Measurements from ENCODE around the gene CNMD. TPM values are rescaled to one million over a fixed set of nuclear protein-coding genes. Genes with fewer than 3 reads are reported as not detected.

Gene CNMD
- total RNA-seq, 1 donor from 2014 or later = 0.46 TPM

GRCh38 chr13:52760077-52760476 is 20.5 kb upstream of the CNMD start:
- no peak for TF ChIP-seq CTCF (IDR thresholded peaks at IDR 0.05; ENCODE audit: insufficient read depth, low read length, poor library complexity, severe bottlenecking)
- no peak overlapping the region for H3K4me3 ChIP-seq (ENCODE audit: low read depth, low read length)
- no peaks in the 10 kb centered on the region for H3K36me3 ChIP-seq (ENCODE audit: control insufficient read depth, insufficient read depth, low read length)
- H3K27me3 ChIP-seq (ENCODE audit: control insufficient read depth, insufficient read depth, low read length) = no peaks in the 10 kb centered on the region
- DNase-seq (ENCODE audit: low read depth) = no peak

DNA sequence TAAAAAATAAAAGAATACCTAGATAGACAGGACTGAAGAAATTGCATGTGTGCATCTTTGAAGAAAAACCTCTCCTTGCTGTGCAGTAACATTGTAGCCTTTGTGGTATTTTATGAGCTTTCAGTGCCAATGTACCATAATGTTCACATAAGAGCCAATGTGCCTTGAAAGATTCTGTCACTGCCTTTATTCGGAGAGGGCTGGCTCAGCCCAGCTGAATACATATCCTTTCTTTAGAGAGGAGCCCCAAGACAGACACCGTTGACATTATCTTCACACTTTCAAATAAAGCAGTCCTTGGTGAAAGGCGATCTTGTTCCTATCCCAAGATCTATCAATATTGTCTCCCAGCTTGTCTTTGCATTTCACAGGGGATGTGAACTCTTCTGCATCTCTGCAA is 18.5 kb upstream of the CNMD start:
- no peak for DNase-seq (ENCODE audit: low read depth)
- H3K36me3 ChIP-seq (ENCODE audit: control insufficient read depth, insufficient read depth, low read length) = no peaks in the 10 kb centered on the region
- no peak for TF ChIP-seq CTCF (IDR thresholded peaks at IDR 0.05; ENCODE audit: insufficient read depth, low read length, poor library complexity, severe bottlenecking)
- no peaks in the 10 kb centered on the region for H3K27me3 ChIP-seq (ENCODE audit: control insufficient read depth, insufficient read depth, low read length)
- no peak overlapping the region for H3K4me3 ChIP-seq (ENCODE audit: low read depth, low read length)

DNA sequence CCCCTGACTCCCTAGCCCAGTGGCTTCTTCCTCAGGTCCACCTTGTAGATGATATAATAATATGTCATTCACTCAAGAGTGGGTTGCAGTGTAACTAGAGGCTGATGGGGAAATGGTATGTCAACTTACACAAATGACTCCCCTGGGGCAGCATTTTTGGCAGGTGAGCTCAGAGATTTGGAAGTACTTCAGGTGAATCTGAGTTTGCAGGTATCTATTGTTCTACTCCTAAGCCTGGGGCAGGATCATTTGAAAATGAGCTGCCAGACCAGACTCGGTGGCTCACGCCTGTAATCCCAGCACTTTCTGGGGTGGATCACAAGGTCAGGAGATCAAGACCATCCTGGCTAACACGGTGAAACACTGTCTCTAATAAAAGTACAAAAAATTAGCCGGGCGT is 11.6 kb upstream of the CNMD start:
- DNase-seq (ENCODE audit: low read depth) = no peak
- H3K36me3 ChIP-seq (ENCODE audit: control insufficient read depth, insufficient read depth, low read length) = no peaks in the 10 kb centered on the region
- no peaks in the 10 kb centered on the region for H3K27me3 ChIP-seq (ENCODE audit: control insufficient read depth, insufficient read depth, low read length)
- TF ChIP-seq CTCF (IDR thresholded peaks at IDR 0.05; ENCODE audit: insufficient read depth, low read length, poor library complexity, severe bottlenecking) = no peak
- no peak overlapping the region for H3K4me3 ChIP-seq (ENCODE audit: low read depth, low read length)

- no peak overlapping the region for H3K4me3 ChIP-seq (ENCODE audit: low read depth, low read length)
- no peaks in the 10 kb centered on the region for H3K27me3 ChIP-seq (ENCODE audit: control insufficient read depth, insufficient read depth, low read length)
- DNase-seq (ENCODE audit: low read depth) = no peak
- no peak for TF ChIP-seq CTCF (IDR thresholded peaks at IDR 0.05; ENCODE audit: insufficient read depth, low read length, poor library complexity, severe bottlenecking)
- no peaks in the 10 kb centered on the region for H3K36me3 ChIP-seq (ENCODE audit: control insufficient read depth, insufficient read depth, low read length)
Measured at GRCh38 chr13:52750713-52751112, 11.1 kb upstream of the CNMD start.

- no peak for TF ChIP-seq CTCF (IDR thresholded peaks at IDR 0.05; ENCODE audit: insufficient read depth, low read length, poor library complexity, severe bottlenecking)
- DNase-seq (ENCODE audit: low read depth) = no peak
- H3K27me3 ChIP-seq (ENCODE audit: control insufficient read depth, insufficient read depth, low read length) = no peaks in the 10 kb centered on the region
- H3K4me3 ChIP-seq (ENCODE audit: low read depth, low read length) = no peak overlapping the region
- H3K36me3 ChIP-seq (ENCODE audit: control insufficient read depth, insufficient read depth, low read length) = no peaks in the 10 kb centered on the region
Measured at GRCh38 chr13:52749419-52749818, 9.8 kb upstream of the CNMD start.

GRCh38 chr13:52746141-52746540 is 6.5 kb upstream of the CNMD start:
- Histone ChIP-seq H3K4me3 (ENCODE audit: low read depth, low read length) (no peak overlapping the region), H3K36me3 (ENCODE audit: control insufficient read depth, insufficient read depth, low read length) (no peaks in the 10 kb centered on the region), H3K27me3 (ENCODE audit: control insufficient read depth, insufficient read depth, low read length) (no peaks in the 10 kb centered on the region)
- no peak for TF ChIP-seq CTCF (IDR thresholded peaks at IDR 0.05; ENCODE audit: insufficient read depth, low read length, poor library complexity, severe bottlenecking)
- no peak for DNase-seq (ENCODE audit: low read depth)

All from kidney epithelial cell (primary cell).